Thyroid gland (tissue), 4 donors: ENCODE results near the gene FKRP. TPM values are rescaled to one million over a fixed set of nuclear protein-coding genes. Genes with fewer than 3 reads are reported as not detected.

ENCODE experiments used
- DNase-seq, 2 donors: peaks; one replicate each; pipeline ENCODE4 v3.0.0-alpha.2; 2019
- H3K27ac ChIP-seq, 3 donors: fragments of 200-600 bp; sonication (generic); 1 replicate in 2 of 3; 2 replicates in 1 of 3; pipeline ENCODE4 v1.5.1; 2016 to 2019; ENCODE audit warnings: mild to moderate bottlenecking in 1 of 3, moderate library complexity in 1 of 3
- H3K27me3 ChIP-seq: fragments of 200-600 bp; sonication (generic); one replicate; pipeline ENCODE4 v1.5.1; 2019
- H3K36me3 ChIP-seq, 2 donors: fragments of 200-600 bp; sonication (generic); one replicate each; pipeline ENCODE4 v1.5.1; 2016 to 2019
- H3K4me1 ChIP-seq, 2 donors: fragments of 200-600 bp; sonication (generic); one replicate each; pipeline ENCODE4 v1.5.1; 2017 to 2019
- H3K4me3 ChIP-seq, 3 donors: fragments of 200-600 bp; sonication (generic); replicated peaks in 1 of 3; 1 replicate in 2 of 3; 2 replicates in 1 of 3; pipeline ENCODE4 v1.5.1; 2016; ENCODE audit warnings: mild to moderate bottlenecking in 1 of 3
- H3K9me3 ChIP-seq: fragments of 200-600 bp; sonication (generic); one replicate; pipeline ENCODE4 v1.5.1; 2017
- POLR2A ChIP-seq, 2 donors: fragments of 450-650 bp; IDR thresholded peaks; one replicate each; pipeline ENCODE4 v1.6.1; 2017; ENCODE audit warnings: antibody characterized with exemption in 2 of 2, mild to moderate bottlenecking in 2 of 2, moderate library complexity in 1 of 2
- WGBS, 2 donors: methylation state at CpG; one replicate each; pipeline ENCODE4 v1.1.5; 2017; 5-methylcytosine and 5-hydroxymethylcytosine counted together
- intact Hi-C: fragments of 100-400 bp; cut with DNase I; formaldehyde crosslinking; loops from one replicate; pipeline ENCODE4 v1.15.1; 2023
- total RNA-seq, 4 donors: library from RNA; depleted of rRNA; stranded (reverse); fragments of >200 nt; gene quantifications; one replicate each; pipeline ENCODE4 v1.2.3, GENCODE V29; 2016
- TF ChIP-seq, protein P1 (sequence below), 6 experiments: fragments of 200-600 bp in 3 of 6; fragments of 450-650 bp in 3 of 6; sonication (generic) in 3 of 6; IDR thresholded peaks; one replicate each; pipeline ENCODE4 v1.5.1; 2016 to 2019; ENCODE audit warnings: antibody characterized with exemption in 6 of 6, mild to moderate bottlenecking in 2 of 6, inconsistent platforms in 1 of 6, moderate library complexity in 1 of 6

The FKRP gene
- total RNA-seq, 4 donors from 2014 or later = 20.1 to 40.1 (median 23.1) TPM

GRCh38 chr19:46736531-46737297 lies 9.1 kb upstream of the FKRP start:
- Histone ChIP-seq H3K9me3 (no peaks in the 10 kb centered on the region), H3K4me3 (no peak overlapping the region), H3K36me3 (peaks cover 35 to 39% of the 10 kb centered on the region in 2 donors), H3K27ac (peak overlapping the region in 1 of 3 donors; percentile 17), H3K27me3 (no peaks in the 10 kb centered on the region), H3K4me1 (peaks cover 0 to 9% of the 10 kb centered on the region in 2 donors)
- TF ChIP-seq POLR2A (IDR thresholded peaks at IDR 0.05) = no peak
- TF ChIP-seq, protein P1, sequence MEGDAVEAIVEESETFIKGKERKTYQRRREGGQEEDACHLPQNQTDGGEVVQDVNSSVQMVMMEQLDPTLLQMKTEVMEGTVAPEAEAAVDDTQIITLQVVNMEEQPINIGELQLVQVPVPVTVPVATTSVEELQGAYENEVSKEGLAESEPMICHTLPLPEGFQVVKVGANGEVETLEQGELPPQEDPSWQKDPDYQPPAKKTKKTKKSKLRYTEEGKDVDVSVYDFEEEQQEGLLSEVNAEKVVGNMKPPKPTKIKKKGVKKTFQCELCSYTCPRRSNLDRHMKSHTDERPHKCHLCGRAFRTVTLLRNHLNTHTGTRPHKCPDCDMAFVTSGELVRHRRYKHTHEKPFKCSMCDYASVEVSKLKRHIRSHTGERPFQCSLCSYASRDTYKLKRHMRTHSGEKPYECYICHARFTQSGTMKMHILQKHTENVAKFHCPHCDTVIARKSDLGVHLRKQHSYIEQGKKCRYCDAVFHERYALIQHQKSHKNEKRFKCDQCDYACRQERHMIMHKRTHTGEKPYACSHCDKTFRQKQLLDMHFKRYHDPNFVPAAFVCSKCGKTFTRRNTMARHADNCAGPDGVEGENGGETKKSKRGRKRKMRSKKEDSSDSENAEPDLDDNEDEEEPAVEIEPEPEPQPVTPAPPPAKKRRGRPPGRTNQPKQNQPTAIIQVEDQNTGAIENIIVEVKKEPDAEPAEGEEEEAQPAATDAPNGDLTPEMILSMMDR (IDR thresholded peaks at IDR 0.05) = no peak
- intact Hi-C loops = loop anchor here (10.0 kb wide), 1 partner anchor 122 kb away; no protein-coding TSS in a partner anchor
- 64 to 70% methylated on average over 19 to 22 of the region's 22 CpGs for WGBS, 2 donors
- peak; percentile 36 to 37 for DNase-seq

DNA sequence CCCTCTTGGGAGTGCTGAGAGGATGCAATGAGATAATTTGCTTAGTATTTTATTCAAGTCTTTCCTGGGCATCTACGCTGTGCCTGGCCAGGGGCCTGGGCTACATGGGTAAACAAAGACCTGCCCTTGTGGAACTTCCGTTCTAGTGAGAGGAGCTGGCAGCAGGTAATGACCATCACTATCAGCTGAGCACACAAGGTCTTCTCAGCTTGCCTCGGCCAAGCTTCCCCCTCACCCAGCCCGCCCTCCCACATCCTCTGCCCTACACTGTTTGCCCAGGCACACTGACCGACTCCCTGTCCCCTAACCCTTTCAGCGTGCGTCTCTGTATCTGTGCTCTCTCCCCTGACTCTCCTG lies 8.6 kb upstream of the FKRP start:
- Histone ChIP-seq H3K27ac (no peak overlapping the region), H3K27me3 (no peaks in the 10 kb centered on the region), H3K9me3 (no peaks in the 10 kb centered on the region), H3K36me3 (peaks cover 34 to 35% of the 10 kb centered on the region in 2 donors), H3K4me3 (no peak overlapping the region), H3K4me1 (peaks cover 0 to 11% of the 10 kb centered on the region in 2 donors)
- TF ChIP-seq, protein P1 (IDR thresholded peaks at IDR 0.05) = no peak
- TF ChIP-seq POLR2A (IDR thresholded peaks at IDR 0.05) = no peak
- DNase-seq = no peak
- WGBS, 2 donors = 76 to 78% methylated on average over 7 of the region's 7 CpGs
- intact Hi-C loops = loop anchor here (10.0 kb wide), 1 partner anchor 122 kb away; no protein-coding TSS in a partner anchor

DNA sequence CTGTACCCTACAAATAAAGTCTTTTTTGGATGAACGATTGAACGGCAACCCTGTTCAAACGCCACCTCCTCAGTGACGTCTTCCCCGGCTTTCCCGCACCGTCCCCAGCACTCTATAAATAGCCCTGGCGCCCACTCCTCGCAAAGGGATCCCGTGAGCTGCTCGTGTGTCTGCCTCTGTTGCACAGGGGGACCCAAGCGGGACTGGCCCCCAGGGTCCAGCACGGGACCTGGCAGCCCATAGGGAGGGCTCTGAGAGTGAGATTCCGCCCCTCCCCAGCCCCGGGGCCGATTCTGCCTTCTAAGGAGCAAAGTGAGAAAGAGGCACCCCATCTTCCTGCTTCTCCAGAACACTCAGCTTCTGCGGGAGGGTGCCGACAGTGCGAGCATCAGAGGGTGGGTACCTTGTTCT lies 8.1 kb upstream of the FKRP start:
- Histone ChIP-seq H3K4me1 (peaks cover 0 to 11% of the 10 kb centered on the region in 2 donors), H3K27ac (no peak overlapping the region), H3K4me3 (no peak overlapping the region), H3K36me3 (peaks cover 29 to 30% of the 10 kb centered on the region in 2 donors), H3K9me3 (no peaks in the 10 kb centered on the region), H3K27me3 (no peaks in the 10 kb centered on the region)
- TF ChIP-seq, protein P1 (IDR thresholded peaks at IDR 0.05) = no peak
- TF ChIP-seq POLR2A (IDR thresholded peaks at IDR 0.05) = no peak
- no peak for DNase-seq
- WGBS, 2 donors = 85 to 90% methylated on average over 19 of the region's 19 CpGs
- intact Hi-C loops = loop anchor here (10.0 kb wide), 1 partner anchor 123 kb away; no protein-coding TSS in a partner anchor

DNA sequence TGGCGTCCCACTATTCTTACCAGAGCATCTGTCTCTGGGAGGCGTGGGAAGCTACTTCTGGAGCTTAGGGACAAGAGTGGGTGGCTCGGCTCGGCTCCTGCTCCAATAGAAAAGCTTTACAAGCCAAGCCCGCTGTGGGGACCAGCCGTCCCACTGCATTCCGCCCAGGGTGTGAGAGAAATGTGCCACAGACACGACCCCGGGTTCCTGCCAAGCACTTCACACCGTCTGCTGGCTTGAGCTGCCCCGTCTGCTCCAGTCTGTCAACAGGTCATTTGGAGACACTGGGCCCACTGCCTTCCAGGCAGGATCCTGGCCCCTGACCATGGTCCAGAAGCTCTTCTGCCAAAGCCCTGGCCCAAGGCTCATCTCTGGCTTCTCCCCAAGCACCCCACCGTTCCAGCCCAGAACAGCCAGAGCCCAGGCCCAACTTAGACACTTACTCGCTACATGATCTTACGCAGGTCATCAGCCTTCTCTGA lies 6.5 kb upstream of the FKRP start:
- Histone ChIP-seq H3K27ac (no peak overlapping the region), H3K36me3 (peaks cover 13 to 18% of the 10 kb centered on the region in 2 donors), H3K4me3 (no peak overlapping the region), H3K4me1 (peaks cover 0 to 27% of the 10 kb centered on the region in 2 donors), H3K9me3 (no peaks in the 10 kb centered on the region), H3K27me3 (no peaks in the 10 kb centered on the region)
- no peak for TF ChIP-seq POLR2A (IDR thresholded peaks at IDR 0.05)
- TF ChIP-seq, protein P1 (IDR thresholded peaks at IDR 0.05) = no peak
- no peak for DNase-seq
- intact Hi-C loops = loop anchor here (10.0 kb wide), 1 partner anchor 125 kb away; no protein-coding TSS in a partner anchor
- WGBS, 2 donors = 71 to 77% methylated on average over 13 to 14 of the region's 14 CpGs

DNA sequence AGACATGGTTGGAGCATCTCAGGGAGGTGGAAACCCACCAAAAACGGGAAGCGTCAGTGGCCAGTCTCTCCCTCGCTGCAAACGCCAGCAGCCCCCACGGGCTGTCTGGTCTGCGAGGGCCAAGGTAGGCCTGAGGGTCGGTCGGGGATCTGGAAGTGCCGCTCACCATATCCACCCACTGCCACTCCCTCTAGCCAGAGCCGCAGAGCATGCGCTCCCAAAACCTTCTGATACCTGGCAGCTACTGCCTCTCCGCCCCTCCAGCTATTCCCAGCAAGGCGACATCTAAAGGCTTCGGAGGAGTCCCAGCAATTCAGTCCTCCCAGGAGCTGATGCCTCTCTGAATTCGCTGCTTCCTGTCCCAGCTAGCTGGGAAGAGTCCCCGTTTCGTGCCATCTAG lies 4.4 kb upstream of the FKRP start:
- intact Hi-C loops = no loop called here
- TF ChIP-seq, protein P1 (IDR thresholded peaks at IDR 0.05) = no peak
- no peak for TF ChIP-seq POLR2A (IDR thresholded peaks at IDR 0.05)
- Histone ChIP-seq H3K27ac (no peak overlapping the region), H3K9me3 (no peaks in the 10 kb centered on the region), H3K4me1 (peaks cover 9 to 35% of the 10 kb centered on the region in 2 donors), H3K27me3 (no peaks in the 10 kb centered on the region), H3K36me3 (peaks cover 4 to 11% of the 10 kb centered on the region in 2 donors), H3K4me3 (no peak overlapping the region)
- no peak for DNase-seq
- WGBS, 2 donors = 88% methylated on average over 11 to 16 of the region's 17 CpGs
